ENCODE measurements around the gene LRFN4. TPM values are rescaled to one million over a fixed set of nuclear protein-coding genes. Genes with fewer than 3 reads are reported as not detected.

The LRFN4 gene
- total RNA-seq, 3 donors from 2014 or later = 26.7 to 39.9 (median 28.8) TPM

- DNase-seq = no peak
- peaks cover 5% of the 10 kb centered on the region for H3K4me1 Mint-ChIP-seq (ENCODE audit: low read depth)
- H3K9me3 Mint-ChIP-seq = no peaks in the 10 kb centered on the region
- no peaks in the 10 kb centered on the region for H3K27me3 Mint-ChIP-seq (ENCODE audit: low read depth)
- no peak for ATAC-seq
- H3K4me3 Mint-ChIP-seq = no peak overlapping the region
- H3K36me3 Mint-ChIP-seq (ENCODE audit: insufficient read depth) = no peaks in the 10 kb centered on the region
Measured at GRCh38 chr11:66859686-66860448, 3.0 kb downstream of the LRFN4 start.

- no peaks in the 10 kb centered on the region for H3K27me3 Mint-ChIP-seq (ENCODE audit: low read depth)
- no peak overlapping the region for H3K4me3 Mint-ChIP-seq
- H3K9me3 Mint-ChIP-seq = no peaks in the 10 kb centered on the region
- H3K36me3 Mint-ChIP-seq (ENCODE audit: insufficient read depth) = no peaks in the 10 kb centered on the region
- H3K4me1 Mint-ChIP-seq (ENCODE audit: low read depth) = peaks cover 4% of the 10 kb centered on the region
- DNase-seq (no peak), ATAC-seq (no peak)
Measured at GRCh38 chr11:66860449-66860831, 3.6 kb downstream of the LRFN4 start.

GRCh38 chr11:66861038-66861773, 4.3 kb downstream of the LRFN4 start:
- no peak for DNase-seq
- Mint-ChIP-seq H3K4me3 (no peak overlapping the region), H3K36me3 (ENCODE audit: insufficient read depth) (no peaks in the 10 kb centered on the region), H3K4me1 (ENCODE audit: low read depth) (no peaks in the 10 kb centered on the region), H3K9me3 (no peaks in the 10 kb centered on the region), H3K27me3 (ENCODE audit: low read depth) (no peaks in the 10 kb centered on the region)
- ATAC-seq = no peak

- Mint-ChIP-seq H3K36me3 (ENCODE audit: insufficient read depth) (no peaks in the 10 kb centered on the region), H3K9me3 (no peaks in the 10 kb centered on the region), H3K27me3 (ENCODE audit: low read depth) (no peaks in the 10 kb centered on the region), H3K4me3 (no peak overlapping the region), H3K4me1 (ENCODE audit: low read depth) (no peaks in the 10 kb centered on the region)
- ATAC-seq (no peak), DNase-seq (no peak)
Measured at GRCh38 chr11:66861774-66862558, 5.1 kb downstream of the LRFN4 start.

GRCh38 chr11:66862559-66863037, 5.7 kb downstream of the LRFN4 start:
- H3K9me3 Mint-ChIP-seq = no peaks in the 10 kb centered on the region
- no peak for DNase-seq

GRCh38 chr11:66863428-66864125, 6.7 kb downstream of the LRFN4 start:
- Mint-ChIP-seq H3K36me3 (ENCODE audit: insufficient read depth) (no peaks in the 10 kb centered on the region), H3K9me3 (no peaks in the 10 kb centered on the region), H3K4me1 (ENCODE audit: low read depth) (peaks cover 1% of the 10 kb centered on the region), H3K4me3 (no peak overlapping the region), H3K27me3 (ENCODE audit: low read depth) (no peaks in the 10 kb centered on the region)
- DNase-seq (no peak), ATAC-seq (no peak)

More at GRCh38 chr11:66862559-66863037, 5.7 kb downstream of the LRFN4 start:
- Mint-ChIP-seq H3K4me3 (no peak overlapping the region), H3K4me1 (ENCODE audit: low read depth) (no peaks in the 10 kb centered on the region), H3K27me3 (ENCODE audit: low read depth) (no peaks in the 10 kb centered on the region), H3K36me3 (ENCODE audit: insufficient read depth) (no peaks in the 10 kb centered on the region)
- no peak for ATAC-seq

GRCh38 chr11:66864172-66864901, 7.5 kb downstream of the LRFN4 start:
- Mint-ChIP-seq H3K36me3 (ENCODE audit: insufficient read depth) (no peaks in the 10 kb centered on the region), H3K4me3 (no peak overlapping the region), H3K27me3 (ENCODE audit: low read depth) (no peaks in the 10 kb centered on the region), H3K4me1 (ENCODE audit: low read depth) (peaks cover 7% of the 10 kb centered on the region), H3K9me3 (no peaks in the 10 kb centered on the region)
- no peak for ATAC-seq
- no peak for DNase-seq

- Mint-ChIP-seq H3K27me3 (ENCODE audit: low read depth) (no peaks in the 10 kb centered on the region), H3K4me3 (no peak overlapping the region), H3K36me3 (ENCODE audit: insufficient read depth) (no peaks in the 10 kb centered on the region), H3K9me3 (no peaks in the 10 kb centered on the region), H3K4me1 (ENCODE audit: low read depth) (peaks cover 8% of the 10 kb centered on the region)
- ATAC-seq = no peak
- no peak for DNase-seq
Measured at GRCh38 chr11:66864924-66865697, 8.2 kb downstream of the LRFN4 start.

- Mint-ChIP-seq H3K36me3 (ENCODE audit: insufficient read depth) (no peaks in the 10 kb centered on the region), H3K9me3 (no peaks in the 10 kb centered on the region), H3K27me3 (ENCODE audit: low read depth) (no peaks in the 10 kb centered on the region), H3K4me1 (ENCODE audit: low read depth) (peaks cover 8% of the 10 kb centered on the region), H3K4me3 (no peak overlapping the region)
- DNase-seq = no peak
- ATAC-seq = no peak
Measured at GRCh38 chr11:66866007-66866406, 9.1 kb downstream of the LRFN4 start.

GRCh38 chr11:66866511-66866986, 9.7 kb downstream of the LRFN4 start:
- no peaks in the 10 kb centered on the region for H3K27me3 Mint-ChIP-seq (ENCODE audit: low read depth)

GRCh38 chr11:66867425-66868040, 10.7 kb downstream of the LRFN4 start:
- DNase-seq = no peak
- Mint-ChIP-seq H3K36me3 (ENCODE audit: insufficient read depth) (no peaks in the 10 kb centered on the region), H3K9me3 (no peaks in the 10 kb centered on the region), H3K4me1 (ENCODE audit: low read depth) (peaks cover 8% of the 10 kb centered on the region), H3K27me3 (ENCODE audit: low read depth) (no peaks in the 10 kb centered on the region), H3K4me3 (no peak overlapping the region)
- ATAC-seq = no peak

More at GRCh38 chr11:66866511-66866986, 9.7 kb downstream of the LRFN4 start:
- H3K9me3 Mint-ChIP-seq = no peaks in the 10 kb centered on the region
- DNase-seq (no peak), ATAC-seq (no peak)
- H3K36me3 Mint-ChIP-seq (ENCODE audit: insufficient read depth) = no peaks in the 10 kb centered on the region
- peaks cover 8% of the 10 kb centered on the region for H3K4me1 Mint-ChIP-seq (ENCODE audit: low read depth)
- H3K4me3 Mint-ChIP-seq = no peak overlapping the region

- Mint-ChIP-seq H3K9me3 (no peaks in the 10 kb centered on the region), H3K4me1 (ENCODE audit: low read depth) (peaks cover 8% of the 10 kb centered on the region), H3K4me3 (no peak overlapping the region), H3K36me3 (ENCODE audit: insufficient read depth) (no peaks in the 10 kb centered on the region), H3K27me3 (ENCODE audit: low read depth) (no peaks in the 10 kb centered on the region)
- DNase-seq (no peak), ATAC-seq (no peak)
Measured at GRCh38 chr11:66868082-66868725, 11.3 kb downstream of the LRFN4 start.
